Measurements from ENCODE around the gene NTM. TPM values are rescaled to one million over a fixed set of nuclear protein-coding genes. Genes with fewer than 3 reads are reported as not detected.

The NTM gene
- total and polyA plus RNA-seq, 2 of the 8 experiments (the other 6 are each of a cell fraction or from before 2014, with no cell fraction given) = 13.4 to 20.0 TPM

DNA sequence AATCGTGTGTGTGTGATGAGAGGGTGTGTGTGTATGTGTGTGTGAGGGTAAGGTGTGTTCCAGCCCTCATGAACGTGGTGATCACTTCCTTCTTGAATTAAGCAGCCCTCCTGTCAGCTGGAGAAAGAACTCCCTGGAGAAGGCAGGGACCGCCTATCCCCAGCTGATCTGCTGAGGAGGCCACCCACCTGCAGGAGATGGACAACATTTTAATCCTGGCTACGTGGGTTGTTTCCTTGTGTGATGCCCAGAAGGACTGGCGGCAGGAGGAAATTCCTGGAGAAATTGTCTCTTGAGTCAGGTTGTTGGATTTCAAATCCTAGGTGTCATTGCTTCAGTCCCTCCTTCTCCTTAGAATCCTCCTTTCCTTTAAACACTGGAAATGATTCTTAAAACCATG is 878.8 kb downstream of the NTM start:
- Histone ChIP-seq H4K5ac (ENCODE audit: insufficient read length, low read depth, low read length) (no peak overlapping the region), H4K8ac (ENCODE audit: extremely low read depth, insufficient read depth, low read length) (no peak overlapping the region), H3K9ac (replicated peaks in 1 of 4; ENCODE audit: extremely low read depth in 1 of 4, low read depth in 3 of 4, low read length in 3 of 4) (no peak overlapping the region), H2BK120ac (replicated peaks; ENCODE audit: low read depth, low read length) (no peak overlapping the region), H3K79me2 (ENCODE audit: control insufficient read depth in 1 of 2, insufficient read depth in 2 of 2, low read length in 2 of 2) (no peaks in the 10 kb centered on the region), H4K20me1 (replicated peaks in 1 of 2; ENCODE audit: control insufficient read depth in 1 of 2, insufficient read depth in 2 of 2, low read length in 2 of 2) (peaks cover 0 to 1% of the 10 kb centered on the region in 2 experiments), H3K4me2 (ENCODE audit: insufficient read depth in 1 of 2, low read depth in 2 of 2, low read length in 2 of 2) (no peak overlapping the region), H3K56ac (replicated peaks; ENCODE audit: insufficient read length, low read depth, low read length) (no peak overlapping the region), H3K4me1 (replicated peaks in 1 of 4; ENCODE audit: control insufficient read depth in 3 of 4, insufficient read depth in 4 of 4, low read length in 3 of 4) (peaks cover 0 to 4% (median under 1%) of the 10 kb centered on the region in 4 experiments; a peak in 3 of 7 replicates), H3K14ac (ENCODE audit: insufficient read length) (no peak overlapping the region), H3K4ac (replicated peaks; ENCODE audit: insufficient read length, low read depth, low read length) (no peak overlapping the region), H3K18ac (ENCODE audit: extremely low read depth, low read length) (no peak overlapping the region), H3K9me3 (ENCODE audit: insufficient read depth in 2 of 2, low read depth in 1 of 2, low read length in 1 of 2) (no peaks in the 10 kb centered on the region), H3K79me1 (ENCODE audit: low read depth, low read length) (no peaks in the 10 kb centered on the region), H2AK5ac (ENCODE audit: low read depth, low read length) (no peak overlapping the region), H3K27me3 (replicated peaks in 1 of 4; ENCODE audit: control insufficient read depth in 3 of 4, extremely low read depth in 1 of 4, insufficient read depth in 3 of 4, low read length in 3 of 4) (no peaks in the 10 kb centered on the region), H3K23ac (ENCODE audit: insufficient read length) (no peak overlapping the region), H3K4me3 (ENCODE audit: extremely low read depth in 1 of 4, insufficient read depth in 2 of 4, low read depth in 3 of 4, low read length in 4 of 4) (no peak overlapping the region), H3K36me3 (ENCODE audit: control insufficient read depth in 2 of 4, insufficient read depth in 4 of 4, low read length in 3 of 4) (no peaks in the 10 kb centered on the region), H2BK15ac (ENCODE audit: low read length) (no peak overlapping the region), H2AFZ (ENCODE audit: low read length) (no peak overlapping the region), H3K27ac (ENCODE audit: low read depth, low read length) (no peak overlapping the region), H2BK12ac (ENCODE audit: low read depth, low read length) (no peak overlapping the region), H2BK5ac (ENCODE audit: low read depth, low read length) (no peak overlapping the region), H3K23me2 (ENCODE audit: low read depth, low read length) (no peaks in the 10 kb centered on the region), H2BK20ac (ENCODE audit: low read length) (no peak overlapping the region), H4K91ac (replicated peaks; ENCODE audit: insufficient read length, low read length) (no peak overlapping the region)
- ChIA-PET POLR2A (ENCODE audit: partially characterized antibody) (no interaction called here), CTCF (ENCODE audit: partially characterized antibody) (interaction anchor here (0.6 to 1.5 kb wide), 5 partner anchors 8 to 77 kb away, joined by 3 to 5 read pairs (median 5); no protein-coding TSS in a partner anchor)
- no peak for FAIRE-seq
- TF ChIP-seq POLR2A (IDR thresholded peaks at IDR 0.05; ENCODE audit: control extremely low read depth in 1 of 2, low read depth in 2 of 2, low read length in 2 of 2) (no peak), TCF12 (IDR thresholded peaks at IDR 0.05; ENCODE audit: low read depth, low read length) (no peak), RBBP5 (IDR thresholded peaks at IDR 0.05; ENCODE audit: borderline replicate concordance, low read depth, low read length) (no peak), SRF (IDR thresholded peaks at IDR 0.05; ENCODE audit: low read depth, low read length) (no peak), MAFK (IDR thresholded peaks at IDR 0.05; ENCODE audit: low read depth, low read length) (no peak)
- 81 to 100% methylated on average over 1 to 5 of the region's 5 CpGs for WGBS, 2 experiments (ENCODE audit: extremely low coverage in 1 of 2, insufficient coverage in 1 of 2, insufficient read length in 1 of 2, insufficient replicate concordance in 2 of 2, low coverage in 1 of 2, low lambda C conversion rate in 2 of 2, missing lambda C conversion rate in 1 of 2)
- no peak for DNase-seq (ENCODE audit: low read depth in 1 of 2, low spot score in 2 of 2)
